Neural cell (in vitro differentiated cells): ENCODE data around the gene SLC6A8.

ENCODE experiments used
- CTCF ChIP-seq: fragments of 450-650 bp; IDR thresholded peaks from 2 replicates; pipeline ENCODE4 v1.5.1; 2014; ENCODE audit warnings: antibody characterized with exemption, mild to moderate bottlenecking, moderate library complexity; ENCODE audit not compliant: poor library complexity, severe bottlenecking
- EZH2 ChIP-seq: fragments of 200-600, 300-800 bp; shearing (Covaris generic), sonication (generic); IDR thresholded peaks from 2 replicates; pipeline ENCODE4 v1.6.1; 2014; ENCODE audit warnings: antibody characterized with exemption, low read length, borderline replicate concordance, mild to moderate bottlenecking; ENCODE audit not compliant: insufficient read depth, poor library complexity, severe bottlenecking

GRCh38 chrX:153669174-153669890 is 18.4 kb upstream of the SLC6A8 start:
- TF ChIP-seq CTCF (peak; percentile 51), EZH2 (no peak)
